ENCODE results near the gene MRPS23.
"Not testable (repeated sequence)": the region's sequence is repeated elsewhere in the genome, so short reads cannot be mapped to it uniquely, and the experiment has no call there.

Gene MRPS23

DNA sequence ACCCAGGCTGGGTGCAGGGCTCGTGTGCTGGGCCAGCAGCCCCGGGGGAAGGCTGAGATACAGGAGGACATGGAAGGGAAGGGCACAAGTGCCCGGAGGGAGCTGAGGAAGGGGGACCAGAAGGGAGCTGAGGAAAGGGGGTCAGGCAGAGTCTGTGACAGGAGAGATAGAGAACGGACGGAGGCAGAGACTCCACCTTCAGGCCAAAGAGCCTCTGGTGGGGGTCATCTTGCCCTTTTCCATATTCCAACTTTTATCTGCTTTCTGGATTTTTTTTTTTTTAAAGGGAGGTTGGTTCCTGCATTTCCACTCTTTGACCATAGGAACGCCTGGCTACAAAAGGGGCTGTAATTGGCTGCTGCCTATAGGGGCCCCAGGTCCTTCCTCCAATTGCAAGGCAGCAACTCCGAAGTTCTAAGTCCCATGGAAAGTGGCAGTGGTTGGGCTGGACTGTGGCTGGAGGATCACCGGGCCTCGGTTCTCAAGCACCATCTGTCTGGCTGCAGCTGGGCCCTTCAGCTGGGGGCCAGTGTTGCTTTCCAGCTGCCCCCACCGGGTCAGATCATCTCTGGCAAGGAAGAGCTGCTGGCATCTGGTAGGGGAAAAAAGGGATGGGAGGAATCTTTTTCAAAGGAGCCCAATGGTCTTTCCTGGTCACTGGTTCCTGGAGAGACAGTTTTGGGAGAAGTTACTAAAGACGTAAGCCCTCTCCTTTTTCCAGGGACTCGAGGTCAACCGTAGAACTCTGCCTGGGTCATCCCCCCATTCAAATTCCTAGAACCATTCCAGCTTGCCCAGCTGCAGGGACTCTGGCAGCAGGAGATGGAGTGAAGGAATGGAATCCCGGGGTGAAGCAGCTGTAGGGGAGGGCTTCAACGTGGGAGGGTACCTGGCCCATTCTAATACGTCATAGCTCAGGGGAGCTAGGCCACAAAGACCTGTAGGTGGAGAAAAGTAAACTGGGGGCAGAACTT, 13.1 kb upstream of the MRPS23 start:
- DNase-seq (ENCODE audit: low read depth, low spot score) = no peak

DNA sequence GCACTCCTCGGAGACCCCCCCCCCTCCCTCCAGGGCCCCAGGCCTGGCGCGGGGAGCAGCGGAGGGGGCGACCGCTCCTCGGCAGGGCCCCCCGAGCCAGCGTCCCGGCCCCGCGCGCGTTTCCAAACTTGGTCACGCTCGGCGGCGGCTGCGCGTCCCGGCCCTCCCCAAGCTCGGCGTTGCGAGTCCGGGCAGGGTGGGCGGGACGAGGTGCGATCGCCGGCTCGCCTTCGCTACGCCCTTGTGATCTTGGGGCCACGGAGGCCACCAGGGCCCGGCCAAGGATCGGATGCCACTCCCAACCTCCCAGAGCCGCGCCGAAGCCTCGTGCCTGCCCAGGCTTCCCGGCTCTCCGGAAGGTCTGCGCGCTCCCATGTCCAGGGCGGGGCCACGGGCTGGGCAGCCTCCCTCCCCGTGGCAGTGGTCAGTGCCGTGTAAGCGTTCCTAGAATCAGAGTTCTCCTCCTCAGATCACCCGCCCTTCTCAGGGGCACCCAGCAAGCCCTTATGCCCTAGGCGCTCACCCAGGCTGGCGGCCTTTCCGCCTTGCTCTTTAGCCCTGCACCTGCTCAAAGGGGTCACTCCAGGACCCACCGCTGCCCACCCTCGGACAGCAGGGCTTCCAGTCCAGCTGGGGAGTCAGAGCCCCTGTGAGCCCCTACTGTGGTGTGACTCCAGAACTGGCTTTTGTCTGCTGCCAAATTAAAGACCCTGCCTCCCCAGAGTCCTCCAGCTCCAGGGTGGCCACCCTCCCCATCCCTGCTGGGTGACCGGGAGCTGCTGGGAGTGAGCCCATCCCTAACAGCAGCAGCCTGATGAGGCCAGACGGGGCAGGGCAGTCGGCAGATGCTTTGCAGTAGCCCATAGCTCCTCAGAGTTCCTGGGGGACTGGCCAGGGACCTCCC, 12.2 kb upstream of the MRPS23 start:
- no peak for DNase-seq (ENCODE audit: low read depth, low spot score)

GRCh38 chr17:57861000-57861789, 11.4 kb upstream of the MRPS23 start:
- no peak for DNase-seq (ENCODE audit: low read depth, low spot score)

DNA sequence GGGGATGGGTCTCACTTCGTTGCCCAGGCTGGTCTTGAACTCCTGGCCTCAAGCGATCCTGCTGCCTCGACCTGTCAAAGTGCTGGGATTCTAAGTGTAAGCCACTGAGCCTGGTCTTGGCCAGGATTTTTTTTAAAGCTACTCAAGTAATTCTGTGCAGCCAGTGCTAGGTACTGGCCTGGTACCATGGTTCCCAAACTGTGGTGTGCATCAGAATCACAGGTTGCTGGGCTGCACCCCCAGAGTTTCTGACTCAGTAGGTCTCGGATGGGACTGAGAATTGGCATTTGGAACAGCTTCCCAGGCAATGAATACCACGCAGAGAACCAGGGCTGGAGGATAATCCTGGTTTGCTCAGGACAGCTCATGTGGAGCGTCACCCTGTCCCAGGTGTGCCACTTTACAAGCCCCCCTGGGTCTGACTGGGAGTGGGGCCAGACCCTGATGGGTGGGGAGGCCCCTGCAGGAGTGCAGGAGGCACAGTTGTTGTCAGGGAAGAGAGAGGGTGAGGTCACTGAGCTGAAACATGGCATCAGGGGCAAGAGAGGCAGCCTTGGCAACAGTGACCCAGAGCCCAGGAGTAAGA, 10.7 kb upstream of the MRPS23 start:
- DNase-seq (ENCODE audit: low read depth, low spot score) = no peak

- no peak for DNase-seq (ENCODE audit: low read depth, low spot score)
Observed at GRCh38 chr17:57859601-57860413, 10.0 kb upstream of the MRPS23 start.

DNA sequence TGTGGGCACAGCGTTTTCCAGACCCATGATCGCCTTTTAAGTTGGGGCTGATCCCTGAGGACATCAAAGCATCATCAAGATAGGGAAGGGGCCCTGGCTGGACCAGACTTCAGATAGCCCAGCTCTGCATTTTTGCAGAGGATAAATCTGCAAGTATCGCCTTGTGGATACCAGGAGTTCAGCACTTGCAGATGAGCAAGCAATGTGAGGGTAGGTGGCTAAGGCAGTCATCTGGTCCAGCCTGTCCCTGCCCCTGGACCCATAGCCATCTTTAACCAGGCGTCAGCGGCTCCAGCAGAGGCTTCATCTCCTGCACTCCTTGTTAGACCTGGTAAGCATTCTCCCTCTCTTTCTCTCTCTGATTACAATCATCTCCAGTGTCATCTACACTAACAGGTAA, 9.0 kb upstream of the MRPS23 start:
- no peak for DNase-seq (ENCODE audit: low read depth, low spot score)

GRCh38 chr17:57856792-57857620, 7.2 kb upstream of the MRPS23 start:
- DNase-seq (ENCODE audit: low read depth, low spot score) = no peak

GRCh38 chr17:57855391-57856035, 5.7 kb upstream of the MRPS23 start:
- DNase-seq (ENCODE audit: low read depth, low spot score) = no peak

DNA sequence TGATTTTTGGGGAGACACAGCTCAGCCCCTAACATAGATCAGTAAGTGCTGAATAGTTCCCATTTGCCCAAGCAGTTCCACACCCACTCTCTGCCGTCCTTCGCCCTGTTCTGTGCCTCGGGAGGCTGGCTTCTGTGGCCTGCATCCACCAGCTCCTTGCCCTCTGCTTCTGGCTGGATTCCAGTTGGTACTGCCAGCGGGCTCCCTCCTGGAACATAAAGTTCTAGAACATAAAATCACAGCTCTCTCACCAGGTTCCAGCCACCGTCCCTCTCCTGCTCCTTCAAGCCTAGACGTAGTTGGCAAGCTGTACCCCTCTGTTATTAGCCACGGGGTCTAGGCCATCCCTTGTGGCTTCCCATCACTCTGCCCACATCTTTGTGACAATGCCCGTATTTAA, 3.9 kb upstream of the MRPS23 start:
- DNase-seq (ENCODE audit: low read depth, low spot score) = no peak

DNA sequence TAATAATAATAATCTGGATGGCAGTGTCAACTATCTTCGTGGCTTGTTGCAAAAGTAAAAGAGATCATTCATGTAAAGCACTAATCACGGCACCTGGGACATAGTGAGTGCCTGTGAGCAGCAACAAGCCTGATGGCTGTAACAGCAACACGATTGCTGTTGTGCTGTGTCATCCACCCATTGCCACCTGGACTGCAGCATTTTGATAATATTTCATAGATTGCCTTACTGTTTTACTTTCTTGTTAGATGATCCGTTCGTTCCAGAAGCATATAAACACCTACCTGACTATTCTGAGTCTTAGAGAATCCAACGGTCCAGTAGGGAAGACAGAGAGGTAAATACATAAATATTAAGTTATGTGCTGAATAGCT, 3.1 kb upstream of the MRPS23 start:
- no peak for DNase-seq (ENCODE audit: low read depth, low spot score)

- no peak for DNase-seq (ENCODE audit: low read depth, low spot score)
Observed at GRCh38 chr17:57852092-57852954, 2.5 kb upstream of the MRPS23 start.

DNA sequence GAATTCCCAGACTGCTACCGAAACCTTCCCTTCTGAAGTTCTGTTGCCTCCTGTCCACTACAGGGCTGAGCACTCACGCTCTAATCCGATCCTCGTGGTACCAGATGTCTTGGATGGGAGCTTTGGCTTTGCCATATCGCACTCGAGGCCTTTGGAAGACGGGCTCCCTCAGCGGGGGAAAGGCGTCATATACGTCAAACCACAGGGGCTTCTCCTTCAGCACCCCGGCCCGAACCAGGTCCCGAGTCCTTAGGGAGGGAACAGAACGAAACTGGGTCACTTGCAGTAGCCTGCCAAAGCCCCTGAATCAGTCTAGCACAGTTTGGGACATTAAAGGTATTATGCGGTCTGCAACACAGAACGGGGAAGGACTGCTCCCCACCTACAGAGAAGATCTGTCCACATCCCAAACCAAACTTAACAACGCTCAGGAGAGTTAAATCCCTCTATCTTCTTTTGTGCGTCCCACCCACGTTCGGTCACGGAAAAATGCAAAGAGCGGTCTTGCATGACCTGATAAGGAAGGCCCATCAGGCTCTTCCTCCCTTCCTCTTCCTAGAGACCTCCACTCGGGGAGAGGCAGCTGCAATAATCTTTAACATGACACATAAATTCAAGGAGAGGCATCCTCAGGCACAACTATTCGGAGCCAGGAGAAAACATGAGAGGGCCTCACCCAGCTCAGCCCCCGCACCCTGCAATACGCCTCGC, 526 bp downstream of the MRPS23 start:
- DNase-seq (ENCODE audit: low read depth, low spot score) = no peak

DNA sequence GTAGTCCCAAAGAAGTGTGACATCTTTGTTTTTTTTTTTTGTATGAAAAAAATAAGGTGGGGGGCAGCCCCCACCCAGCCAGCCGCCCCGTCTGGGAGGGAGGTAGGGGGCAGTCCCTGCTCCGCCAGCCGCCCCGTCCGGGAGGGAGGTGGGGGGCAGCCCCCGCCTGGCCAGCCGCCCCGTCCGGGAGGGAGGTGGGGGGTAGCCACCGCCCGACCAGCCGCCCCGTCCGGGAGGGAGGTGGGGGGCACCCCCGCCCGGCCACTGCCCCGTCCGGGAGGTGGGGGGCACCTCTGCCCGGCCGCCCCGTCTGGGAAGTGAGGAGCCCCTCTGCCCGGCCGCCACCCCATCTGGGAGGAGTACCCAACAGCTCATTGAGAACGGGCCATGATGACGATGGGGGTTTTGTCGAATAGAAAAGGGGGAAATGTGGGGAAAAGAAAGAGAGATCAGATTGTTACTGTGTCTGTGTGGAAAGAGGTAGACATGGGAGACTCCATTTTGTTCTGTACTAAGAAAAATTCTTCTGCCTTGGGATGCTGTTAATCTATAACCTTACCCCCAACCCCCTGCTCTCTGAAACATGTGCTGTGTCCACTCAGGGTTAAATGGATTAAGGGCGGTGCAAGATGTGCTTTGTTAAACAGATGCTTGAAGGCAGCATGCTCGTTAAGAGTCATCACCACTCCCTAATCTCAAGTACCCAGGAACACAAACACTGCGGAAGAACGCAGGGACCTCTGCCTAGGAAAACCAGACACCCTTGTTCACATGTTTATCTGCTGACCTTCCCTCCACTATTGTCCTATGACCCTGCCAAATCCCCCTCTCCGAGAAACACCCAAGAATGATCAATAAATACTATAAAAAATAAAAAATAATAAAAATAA, 3.5 kb downstream of the MRPS23 start:
- DNase-seq (ENCODE audit: low read depth, low spot score) = not testable (repeated sequence)

- no peak for DNase-seq (ENCODE audit: low read depth, low spot score)
Observed at GRCh38 chr17:57842280-57842679, 7.6 kb downstream of the MRPS23 start.

DNA sequence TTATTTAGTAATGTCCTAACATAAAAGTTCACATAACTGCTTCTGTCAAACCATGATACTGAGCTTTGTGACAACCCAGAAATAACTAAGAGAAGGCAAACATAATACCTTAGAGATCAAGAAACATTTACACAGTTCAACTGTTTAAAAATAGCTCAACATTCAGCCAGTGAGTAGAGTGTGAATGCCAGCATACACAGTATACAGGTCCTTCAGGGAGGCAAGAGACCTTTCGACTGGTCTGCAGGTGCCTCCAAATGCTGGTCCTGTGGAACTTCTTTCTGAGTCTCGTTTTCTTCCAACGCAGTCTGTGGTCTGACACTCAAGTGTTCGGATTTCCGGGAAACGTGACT, 10.3 kb downstream of the MRPS23 start:
- no peak for DNase-seq (ENCODE audit: low read depth, low spot score)

DNA sequence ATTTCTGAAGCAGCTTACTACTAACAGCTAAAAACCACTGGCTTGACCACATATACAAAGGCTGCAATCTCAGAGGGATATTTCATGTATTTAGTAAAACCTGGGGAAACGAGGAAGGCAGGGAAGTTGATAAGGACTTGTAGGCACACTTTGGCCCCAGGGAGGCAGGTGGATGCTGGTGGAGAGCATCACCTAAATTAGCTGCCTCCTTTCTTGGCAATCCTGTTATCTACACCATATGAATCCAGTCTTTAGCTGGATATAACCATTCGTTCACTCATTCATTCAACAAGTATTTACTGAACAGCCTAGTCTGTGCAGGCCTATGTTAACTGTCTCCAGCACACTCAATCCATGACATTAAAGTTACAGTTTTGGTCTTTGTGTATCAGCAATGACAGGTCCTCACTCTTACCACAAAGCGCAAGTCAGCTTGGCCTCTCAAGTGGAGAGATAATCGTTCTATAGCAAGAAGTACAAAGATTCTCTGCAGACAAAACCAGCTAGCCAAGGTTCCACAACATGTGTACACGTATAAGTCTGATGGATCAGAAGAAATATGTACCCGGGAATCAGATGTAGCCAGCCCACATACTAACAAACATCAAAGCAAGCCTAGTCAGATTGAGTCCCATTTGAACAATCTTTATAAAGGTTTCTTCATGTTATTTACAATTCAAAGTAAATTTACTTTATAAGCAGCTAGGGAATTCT, 10.8 kb downstream of the MRPS23 start:
- DNase-seq (ENCODE audit: low read depth, low spot score) = no peak

Data from activated CD4-positive, CD25-positive, alpha-beta regulatory T cell treated with anti-CD3 and anti-CD28 coated beads, Interleukin-2, amount 50 U/mL, for 16 hours (primary cell).